CD4-positive, CD25-positive, alpha-beta regulatory T cell (primary cell): ENCODE measurements around the gene NVL. TPM values are rescaled to one million over a fixed set of nuclear protein-coding genes. Genes with fewer than 3 reads are reported as not detected.

ENCODE experiments used
- ATAC-seq, 2 donors: fragments of 150-1000 bp; cut with Tn5 transposase; one replicate each; pipeline ENCODE4 v1.10.0; 2021; ENCODE audit warnings: low read depth in 2 of 2, moderate number of reproducible peaks in 2 of 2, moderate library complexity in 1 of 2
- DNase-seq, 3 donors: peaks; one replicate each; pipeline versions ENCODE4 v3.0.0 to v3.0.0-alpha.2; 2012 to 2022; ENCODE audit warnings: mixed read lengths in 1 of 3
- H3K27ac ChIP-seq: one replicate; pipeline ENCODE4 v1.7.0; 2013; ENCODE audit warnings: mild to moderate bottlenecking, low read length; ENCODE audit not compliant: insufficient read depth, poor library complexity, severe bottlenecking
- H3K27me3 ChIP-seq: one replicate; pipeline ENCODE4 v1.7.0; 2013; ENCODE audit warnings: low read length; ENCODE audit not compliant: control insufficient read depth, insufficient read depth
- H3K36me3 ChIP-seq: one replicate; pipeline ENCODE4 v1.7.0; 2013; ENCODE audit warnings: mild to moderate bottlenecking, low read length, moderate library complexity; ENCODE audit not compliant: control insufficient read depth, insufficient read depth
- H3K4me1 ChIP-seq: 2 replicates; pipeline ENCODE4 v1.7.0; 2013; ENCODE audit warnings: mild to moderate bottlenecking, low read length; ENCODE audit not compliant: insufficient read depth, control insufficient read depth, poor library complexity, severe bottlenecking
- H3K4me3 ChIP-seq: one replicate; pipeline ENCODE4 v1.7.0; 2013; ENCODE audit warnings: low read depth, mild to moderate bottlenecking, low read length, moderate library complexity
- H3K9me3 ChIP-seq, 2 experiments: 1 replicate in 1 of 2; 2 replicates in 1 of 2; pipeline ENCODE4 v1.7.0; 2013; ENCODE audit warnings: low read length in 2 of 2, mild to moderate bottlenecking in 1 of 2, moderate library complexity in 1 of 2; ENCODE audit not compliant: control insufficient read depth in 2 of 2
- H3K27ac Mint-ChIP-seq, 3 donors: one replicate each; pipeline ENCODE4 v1.8.0; 2020 to 2022; ENCODE audit warnings: mild to moderate bottlenecking in 3 of 3, mixed read lengths in 3 of 3, moderate library complexity in 2 of 3
- H3K27me3 Mint-ChIP-seq: one replicate; pipeline ENCODE4 v1.8.0; 2022; ENCODE audit warnings: mild to moderate bottlenecking, mixed read lengths
- H3K36me3 Mint-ChIP-seq: one replicate; pipeline ENCODE4 v1.8.0; 2020; ENCODE audit warnings: mixed read lengths
- H3K4me1 Mint-ChIP-seq, 4 donors: one replicate each; pipeline ENCODE4 v1.8.0; 2020 to 2022; ENCODE audit warnings: mixed read lengths in 4 of 4, mild to moderate bottlenecking in 1 of 4
- H3K4me3 Mint-ChIP-seq, 4 donors: one replicate each; pipeline ENCODE4 v1.8.0; 2020 to 2022; ENCODE audit warnings: mild to moderate bottlenecking in 4 of 4, mixed read lengths in 4 of 4, moderate library complexity in 3 of 4
- H3K9me3 Mint-ChIP-seq, 7 donors: one replicate each; pipeline ENCODE4 v1.8.0; 2020 to 2022; ENCODE audit warnings: mixed read lengths in 7 of 7, mild to moderate bottlenecking in 3 of 7, moderate library complexity in 2 of 7
- polyA plus RNA-seq, 4 donors: library from polyadenylated mRNA; unstranded; fragments of 300-500 nt; fragmentation: Illumina TruSeq; gene quantifications; one replicate each; pipeline ENCODE4 v1.2.3, GENCODE V29; 2021
- total RNA-seq: library from RNA; stranded (reverse); gene quantifications from one replicate; pipeline ENCODE4 v1.2.3, GENCODE V29; 2022

NVL gene
- total and polyA plus RNA-seq, 5 donors from 2014 or later, result 9.0 to 40.2 (median 15.9) TPM

DNA sequence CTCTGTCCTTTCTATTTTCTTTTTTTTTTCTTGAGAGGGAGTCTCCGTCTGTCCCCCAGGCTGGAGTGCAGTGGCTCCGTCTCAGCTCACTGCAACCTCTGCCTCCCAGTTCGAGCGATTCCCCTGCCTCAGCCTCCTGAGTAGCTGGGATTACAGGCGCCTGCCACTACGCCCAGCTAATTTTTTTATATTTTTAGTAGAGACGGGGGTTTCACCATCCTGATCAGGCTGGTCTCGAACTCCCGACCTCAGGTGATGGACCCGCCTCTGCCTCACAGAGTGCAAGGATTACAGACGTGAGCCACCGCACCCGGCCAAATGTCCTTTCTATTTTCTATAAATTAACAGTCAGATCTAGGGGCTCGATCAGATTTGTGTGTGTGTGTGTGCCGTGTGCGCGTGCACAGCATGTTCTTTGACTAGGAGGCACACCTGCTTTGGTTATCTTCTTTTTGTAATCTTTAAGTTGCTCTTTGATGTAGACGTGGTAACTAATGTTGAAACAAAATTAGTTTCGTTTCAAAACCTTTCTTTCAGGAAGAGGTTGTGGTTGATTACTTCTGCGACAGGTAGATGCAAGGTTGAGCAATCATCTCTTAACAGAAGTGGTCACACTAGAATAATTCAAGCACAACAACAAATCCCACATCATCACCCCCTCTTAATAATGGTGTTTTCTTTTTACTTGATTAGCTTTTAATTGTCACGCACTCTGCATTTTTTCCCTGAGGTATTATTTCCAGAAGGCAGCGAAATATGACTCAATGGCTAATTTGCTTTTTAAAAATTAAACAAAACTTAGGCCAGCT lies 147.7 kb downstream of the NVL start:
- H3K36me3 Mint-ChIP-seq, result peaks cover 7% of the 10 kb centered on the region
- DNase-seq (peak; percentile 40 to 91 (median 86)), ATAC-seq (peak; percentile 62 to 65)
- Histone ChIP-seq H3K4me3 (peak overlapping the region; percentile 70), H3K36me3 (no peaks in the 10 kb centered on the region), H3K27me3 (no peaks in the 10 kb centered on the region), H3K4me1 (peaks cover 39% of the 10 kb centered on the region), H3K9me3 (no peaks in the 10 kb centered on the region), H3K27ac (peak overlapping the region; percentile 95)
- peak overlapping the region; percentile 83 to 97 (median 94) for H3K27ac Mint-ChIP-seq
- H3K27me3 Mint-ChIP-seq, result peaks cover 9% of the 10 kb centered on the region
- peak overlapping the region; percentile 91 to 93 (median 93) for H3K4me3 Mint-ChIP-seq
- peaks cover 6 to 53% (median 34%) of the 10 kb centered on the region in 4 donors for H3K4me1 Mint-ChIP-seq
- H3K9me3 Mint-ChIP-seq, result no peaks in the 10 kb centered on the region

DNA sequence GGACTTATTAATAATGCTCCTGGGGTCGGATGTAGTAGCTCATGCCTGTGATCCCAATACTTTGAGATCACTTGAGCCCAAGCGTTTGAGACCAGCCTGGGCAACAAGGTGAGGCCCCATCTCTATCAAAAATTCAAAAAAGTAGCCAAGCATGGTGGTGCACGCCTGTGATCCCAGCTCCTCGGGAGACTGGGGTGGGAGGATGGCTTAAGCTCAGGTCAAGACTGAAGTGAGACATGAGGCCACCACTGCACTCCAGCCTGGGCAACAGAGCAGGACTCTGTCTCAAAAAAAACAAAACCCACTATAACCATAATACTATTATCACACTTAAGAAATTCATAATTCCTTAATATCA lies 148.5 kb downstream of the NVL start:
- no peak for DNase-seq
- Histone ChIP-seq H3K4me1 (peaks cover 38% of the 10 kb centered on the region), H3K27me3 (no peaks in the 10 kb centered on the region), H3K36me3 (no peaks in the 10 kb centered on the region), H3K4me3 (peak overlapping the region; percentile 70), H3K27ac (no peak overlapping the region), H3K9me3 (no peaks in the 10 kb centered on the region)
- no peak for ATAC-seq
- peaks cover 4% of the 10 kb centered on the region for H3K36me3 Mint-ChIP-seq
- H3K27me3 Mint-ChIP-seq, result peaks cover 9% of the 10 kb centered on the region
- no peaks in the 10 kb centered on the region for H3K9me3 Mint-ChIP-seq
- peaks cover 6 to 46% (median 27%) of the 10 kb centered on the region in 4 donors for H3K4me1 Mint-ChIP-seq
- H3K4me3 Mint-ChIP-seq, result peak overlapping the region in 3 of 4 donors; percentile 91 to 93 (median 93)
- peak overlapping the region in 2 of 3 donors; percentile 94 to 97 for H3K27ac Mint-ChIP-seq

DNA sequence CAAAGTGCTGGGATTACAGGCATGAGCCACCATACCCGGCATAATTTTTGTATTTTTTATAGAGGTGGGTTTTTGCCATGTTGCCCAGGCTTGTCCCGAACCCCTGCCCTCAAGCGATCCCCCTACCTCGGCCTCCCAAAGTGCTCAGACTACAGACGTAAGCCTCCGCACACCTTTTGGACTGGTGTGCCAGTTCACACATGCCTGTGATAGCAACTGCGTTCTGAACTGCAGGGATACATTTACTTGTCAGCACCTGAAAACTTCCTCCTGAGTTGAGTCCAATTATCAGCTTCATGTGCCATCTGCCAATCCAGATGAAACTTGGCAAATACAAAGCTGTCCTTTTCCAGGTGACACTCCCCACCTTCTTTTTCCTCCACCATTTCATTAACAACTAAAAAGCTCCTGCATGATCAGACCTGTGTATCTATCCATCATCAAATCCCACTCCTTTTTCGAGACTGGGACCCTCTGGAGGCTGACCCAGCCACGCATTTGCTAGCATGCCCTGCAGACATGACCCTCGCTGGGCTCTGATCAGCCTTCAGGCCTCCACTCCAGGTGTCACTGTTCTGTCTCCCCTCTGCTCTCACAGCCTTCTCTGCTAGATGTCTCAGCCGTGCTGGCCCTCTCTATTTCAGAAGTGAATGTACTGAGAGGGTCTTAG lies 149.1 kb downstream of the NVL start:
- Histone ChIP-seq H3K4me1 (peaks cover 35% of the 10 kb centered on the region), H3K36me3 (no peaks in the 10 kb centered on the region), H3K27ac (no peak overlapping the region), H3K27me3 (no peaks in the 10 kb centered on the region), H3K4me3 (no peak overlapping the region), H3K9me3 (no peaks in the 10 kb centered on the region)
- Mint-ChIP-seq H3K27me3 (peaks cover 9% of the 10 kb centered on the region), H3K27ac (peak overlapping the region in 2 of 3 donors; percentile 59 to 94), H3K9me3 (no peaks in the 10 kb centered on the region), H3K4me1 (peaks cover 6 to 41% (median 23%) of the 10 kb centered on the region in 4 donors), H3K36me3 (peaks cover 4% of the 10 kb centered on the region), H3K4me3 (peak overlapping the region in 3 of 4 donors; percentile 3 to 14 (median 10))
- DNase-seq (no peak), ATAC-seq (no peak)

DNA sequence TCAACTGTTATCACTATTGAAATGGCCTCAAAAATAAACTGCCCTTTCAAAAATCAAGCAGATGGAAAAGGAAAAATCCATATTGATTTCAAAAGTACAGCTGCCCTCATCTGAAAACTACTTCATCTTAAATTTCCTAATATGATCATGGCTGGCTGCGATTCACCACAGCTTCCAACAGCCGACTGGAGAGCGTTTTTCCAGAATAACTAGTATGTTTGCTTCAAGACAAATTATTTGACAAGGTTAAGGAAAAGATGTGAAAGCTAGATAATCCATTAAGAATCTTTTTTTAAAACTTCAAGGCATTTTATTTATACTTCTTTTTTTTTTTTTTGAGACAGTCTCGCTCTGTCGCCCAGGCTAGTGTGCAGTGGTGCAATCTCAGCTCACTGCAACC lies 151.1 kb downstream of the NVL start:
- Mint-ChIP-seq H3K27me3 (peaks cover 9% of the 10 kb centered on the region), H3K4me3 (peak overlapping the region in 1 of 4 donors; percentile 28), H3K4me1 (peaks cover 6 to 25% (median 12%) of the 10 kb centered on the region in 4 donors), H3K27ac (no peak overlapping the region), H3K36me3 (no peaks in the 10 kb centered on the region), H3K9me3 (no peaks in the 10 kb centered on the region)
- Histone ChIP-seq H3K36me3 (no peaks in the 10 kb centered on the region), H3K27me3 (no peaks in the 10 kb centered on the region), H3K4me3 (no peak overlapping the region), H3K27ac (no peak overlapping the region), H3K4me1 (peaks cover 15% of the 10 kb centered on the region), H3K9me3 (no peaks in the 10 kb centered on the region)
- ATAC-seq (no peak), DNase-seq (no peak)

GRCh38 chr1:224177356-224177999 lies 152.5 kb downstream of the NVL start:
- H3K4me3 Mint-ChIP-seq, result no peak overlapping the region
- H3K4me1 Mint-ChIP-seq, result peaks cover 5 to 23% (median 10%) of the 10 kb centered on the region in 4 donors
- peaks cover 11% of the 10 kb centered on the region for H3K4me1 ChIP-seq
- peaks cover 8% of the 10 kb centered on the region for H3K27me3 Mint-ChIP-seq
- H3K36me3 ChIP-seq, result no peaks in the 10 kb centered on the region
- H3K36me3 Mint-ChIP-seq, result no peaks in the 10 kb centered on the region
- H3K9me3 Mint-ChIP-seq, result no peaks in the 10 kb centered on the region
- no peak for DNase-seq
- ATAC-seq, result no peak
- no peak overlapping the region for H3K27ac ChIP-seq
- no peaks in the 10 kb centered on the region for H3K9me3 ChIP-seq
- H3K27ac Mint-ChIP-seq, result no peak overlapping the region
- H3K27me3 ChIP-seq, result no peaks in the 10 kb centered on the region
- no peak overlapping the region for H3K4me3 ChIP-seq

Other genes with a start within 250 kb of the NVL start
- 32.5 TPM for gene FBXO28, start 216.1 kb downstream of the NVL start, total RNA-seq
- 10 to 100 TPM; 13.0 to 17.6 (median 15.5) TPM for gene FBXO28, start 216.1 kb downstream of the NVL start, polyA plus RNA-seq
- 46.1 TPM for gene DEGS1, start 146.9 kb downstream of the NVL start, total RNA-seq
- gene DEGS1, start 146.9 kb downstream of the NVL start, polyA plus RNA-seq, result 100 to 1,000 TPM; 108 to 161 (median 133) TPM
- 20.5 TPM for gene CNIH4, start 26.7 kb upstream of the NVL start, total RNA-seq
- gene CNIH4, start 26.7 kb upstream of the NVL start, polyA plus RNA-seq, result 10 to 100 TPM; 31.3 to 44.1 (median 40.6) TPM
- gene WDR26, start 104.6 kb upstream of the NVL start, total RNA-seq, result 209 TPM
- gene WDR26, start 104.6 kb upstream of the NVL start, polyA plus RNA-seq, result 1 to 10 TPM; 2.6 to 5.3 (median 3.3) TPM